Retinal pigment epithelial cell (primary cell): ENCODE results near the gene CPE.

ENCODE experiments used
- DNase-seq: peaks from one replicate; pipeline ENCODE4 v3.0.0-alpha.2; 2010; ENCODE audit warnings: low read depth
- H3K4me3 ChIP-seq: 2 replicates; pipeline ENCODE4 v1.5.1; 2011; ENCODE audit warnings: mild to moderate bottlenecking, low read length, control low read depth, moderate library complexity
- TF ChIP-seq, protein P1 (sequence below): conservative IDR thresholded peaks from 2 replicates; pipeline ENCODE4 v1.5.1; 2011; ENCODE audit warnings: low read depth, low read length, control low read depth, inconsistent platforms

Gene CPE

DNA sequence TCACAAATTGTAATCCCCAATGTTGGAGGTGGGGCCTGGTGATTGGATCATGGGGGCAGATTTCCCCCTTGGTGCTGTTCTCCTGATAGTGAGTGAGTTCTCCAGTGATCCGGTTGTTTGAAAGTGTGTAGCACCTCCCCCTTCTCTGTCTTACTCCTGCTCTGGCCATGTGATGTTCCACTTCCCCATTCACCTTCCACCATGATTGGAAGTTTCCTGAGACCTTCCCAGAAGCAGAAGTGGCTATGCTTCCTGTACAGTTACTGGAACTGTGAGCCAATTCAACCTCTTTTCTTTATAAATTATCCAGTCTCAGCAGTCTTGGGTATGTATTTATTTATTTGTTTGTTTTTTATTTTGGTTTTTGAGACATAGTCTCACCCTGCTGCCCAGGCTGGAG, 143.2 kb downstream of the CPE start:
- no peak for DNase-seq
- H3K4me3 ChIP-seq: no peak overlapping the region
- TF ChIP-seq, protein P1, sequence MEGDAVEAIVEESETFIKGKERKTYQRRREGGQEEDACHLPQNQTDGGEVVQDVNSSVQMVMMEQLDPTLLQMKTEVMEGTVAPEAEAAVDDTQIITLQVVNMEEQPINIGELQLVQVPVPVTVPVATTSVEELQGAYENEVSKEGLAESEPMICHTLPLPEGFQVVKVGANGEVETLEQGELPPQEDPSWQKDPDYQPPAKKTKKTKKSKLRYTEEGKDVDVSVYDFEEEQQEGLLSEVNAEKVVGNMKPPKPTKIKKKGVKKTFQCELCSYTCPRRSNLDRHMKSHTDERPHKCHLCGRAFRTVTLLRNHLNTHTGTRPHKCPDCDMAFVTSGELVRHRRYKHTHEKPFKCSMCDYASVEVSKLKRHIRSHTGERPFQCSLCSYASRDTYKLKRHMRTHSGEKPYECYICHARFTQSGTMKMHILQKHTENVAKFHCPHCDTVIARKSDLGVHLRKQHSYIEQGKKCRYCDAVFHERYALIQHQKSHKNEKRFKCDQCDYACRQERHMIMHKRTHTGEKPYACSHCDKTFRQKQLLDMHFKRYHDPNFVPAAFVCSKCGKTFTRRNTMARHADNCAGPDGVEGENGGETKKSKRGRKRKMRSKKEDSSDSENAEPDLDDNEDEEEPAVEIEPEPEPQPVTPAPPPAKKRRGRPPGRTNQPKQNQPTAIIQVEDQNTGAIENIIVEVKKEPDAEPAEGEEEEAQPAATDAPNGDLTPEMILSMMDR: no peak

DNA sequence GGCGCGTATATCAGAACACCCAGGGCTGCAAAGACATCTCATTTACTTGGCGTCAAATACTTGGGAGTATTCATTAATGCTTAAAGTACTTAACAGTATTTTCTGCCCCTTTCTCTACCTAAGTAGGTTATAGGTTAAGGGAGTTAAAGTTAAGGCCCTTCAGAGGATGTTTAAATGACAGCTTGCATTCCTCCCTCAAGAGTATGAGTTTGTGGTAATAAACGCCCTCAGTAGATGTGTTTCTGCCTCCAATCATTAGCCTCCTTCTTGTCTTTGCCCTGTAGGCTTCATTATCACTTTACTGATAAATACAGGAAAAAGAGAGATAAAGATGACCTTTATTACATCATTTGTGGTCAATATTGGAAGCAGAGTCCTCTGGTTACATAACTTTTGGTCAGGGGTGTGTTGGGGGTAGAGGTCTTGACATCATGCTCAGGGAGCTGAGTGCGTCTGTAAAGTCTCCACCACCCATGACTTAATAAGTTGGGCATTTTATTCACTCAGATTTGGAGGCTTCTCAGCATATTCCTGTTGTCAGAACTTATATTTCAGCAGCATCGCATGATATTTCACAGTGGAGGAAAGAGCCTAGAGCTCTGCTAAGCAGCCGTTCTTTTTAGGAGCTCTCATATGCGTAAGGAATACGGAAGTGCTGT, 145.9 kb downstream of the CPE start:
- DNase-seq: no peak
- no peak overlapping the region for H3K4me3 ChIP-seq
- TF ChIP-seq, protein P1: no peak

DNA sequence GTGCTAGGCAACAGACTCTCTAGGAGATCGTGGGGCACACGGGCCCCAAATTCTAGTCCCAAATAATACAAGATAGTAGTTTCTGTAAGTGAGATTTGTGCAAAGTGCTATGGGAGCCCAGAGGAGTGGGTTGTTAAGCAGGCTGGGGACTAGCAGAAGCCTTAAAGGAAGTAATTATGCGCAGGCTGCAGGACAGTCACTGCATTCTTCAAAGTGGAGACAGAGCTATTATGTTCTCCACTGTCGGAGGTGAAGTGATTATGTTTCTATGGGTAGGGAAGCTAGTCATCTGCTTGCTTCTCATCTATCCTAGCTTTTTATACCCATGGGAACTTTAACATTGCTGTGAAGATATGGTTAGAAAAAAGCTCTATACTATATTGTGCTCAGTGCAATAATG, 154.2 kb downstream of the CPE start:
- H3K4me3 ChIP-seq: no peak overlapping the region
- TF ChIP-seq, protein P1: no peak
- no peak for DNase-seq

DNA sequence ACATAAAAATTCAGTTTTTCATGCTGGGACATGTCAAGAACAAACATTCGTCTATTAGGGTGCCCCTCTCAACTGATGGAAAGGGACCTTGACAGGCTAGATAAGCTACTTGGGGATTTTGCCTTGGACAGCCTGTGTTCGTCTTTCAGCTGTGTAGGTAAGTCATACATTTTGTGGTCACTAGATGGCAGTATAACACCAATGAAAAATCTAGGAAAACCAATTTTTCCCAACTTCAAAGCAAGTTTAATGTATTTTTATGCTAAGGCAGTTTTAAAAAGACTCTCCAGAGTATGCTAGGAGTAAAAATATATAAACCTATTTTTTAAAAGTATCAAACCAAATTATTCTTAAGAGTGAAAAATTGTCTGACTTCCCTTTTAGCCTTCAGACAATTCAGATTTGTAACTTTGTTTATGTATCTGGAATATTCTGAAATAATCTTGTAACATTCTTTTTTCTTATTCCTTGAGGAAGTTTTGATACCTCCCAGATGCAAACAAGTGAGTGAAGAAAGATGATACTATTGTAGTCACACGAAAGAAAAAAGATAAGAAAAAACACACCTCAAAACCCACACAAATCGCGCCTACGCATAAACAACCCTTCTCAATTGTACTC, 158.3 kb downstream of the CPE start:
- TF ChIP-seq, protein P1: peak; percentile 50
- H3K4me3 ChIP-seq: no peak overlapping the region
- DNase-seq: no peak

DNA sequence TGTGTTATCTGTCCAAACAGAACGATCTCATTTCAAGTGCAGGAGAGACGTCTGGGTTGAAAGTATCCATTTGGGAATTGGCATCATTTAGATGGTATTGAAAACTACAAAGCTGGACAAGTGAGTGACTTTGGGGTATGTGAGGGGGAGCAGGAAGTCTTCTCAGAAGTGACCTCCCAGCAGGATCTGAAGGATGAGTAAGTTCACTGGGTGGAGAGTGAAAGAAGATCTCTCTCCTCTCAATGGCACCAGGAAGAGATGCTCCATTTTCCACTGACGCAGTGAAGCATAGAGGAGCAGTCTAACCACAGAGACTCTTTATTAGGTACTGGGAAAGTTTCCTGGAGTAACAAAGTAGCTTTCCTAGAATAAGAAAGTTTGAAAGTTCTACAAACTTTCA, 161.0 kb downstream of the CPE start:
- TF ChIP-seq, protein P1: no peak
- no peak for DNase-seq

DNA sequence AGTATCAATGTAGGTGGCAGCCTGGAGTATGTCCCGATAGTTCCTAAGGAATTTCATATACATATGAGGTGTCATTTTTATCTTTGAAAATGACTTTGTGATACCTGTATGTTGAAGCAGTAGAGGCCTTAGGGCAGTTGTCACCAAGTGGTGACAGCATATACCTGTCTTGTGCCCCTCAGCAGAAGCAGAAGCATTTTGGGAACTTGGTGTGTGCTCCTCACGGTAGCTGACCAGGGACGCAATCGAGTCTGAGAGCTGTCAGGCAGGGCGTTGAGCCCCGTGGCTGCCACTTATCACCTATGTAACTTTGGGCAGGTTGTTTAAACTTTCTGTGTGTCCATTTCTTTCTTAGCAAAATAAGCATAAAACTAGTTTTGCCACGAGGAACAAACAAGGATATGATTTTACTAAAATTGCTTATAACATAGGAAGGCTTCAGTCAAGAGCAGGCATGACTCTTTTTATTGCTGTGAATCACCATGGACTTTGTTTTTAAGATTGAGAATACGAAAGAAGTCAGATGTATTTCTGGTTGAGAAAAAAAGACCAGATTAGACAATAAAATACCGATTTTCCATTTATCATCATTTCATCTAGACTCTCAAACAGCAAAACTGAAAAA, 161.5 kb downstream of the CPE start:
- H3K4me3 ChIP-seq: no peak overlapping the region
- DNase-seq: no peak
- TF ChIP-seq, protein P1: no peak

More for the DNA sequence above, 161.0 kb downstream of the CPE start:
- H3K4me3 ChIP-seq: no peak overlapping the region
